ENCODE results near the gene MTG2.
"Not testable (repeated sequence)": the region's sequence is repeated elsewhere in the genome, so short reads cannot be mapped to it uniquely, and the experiment has no call there.

Gene MTG2

DNA sequence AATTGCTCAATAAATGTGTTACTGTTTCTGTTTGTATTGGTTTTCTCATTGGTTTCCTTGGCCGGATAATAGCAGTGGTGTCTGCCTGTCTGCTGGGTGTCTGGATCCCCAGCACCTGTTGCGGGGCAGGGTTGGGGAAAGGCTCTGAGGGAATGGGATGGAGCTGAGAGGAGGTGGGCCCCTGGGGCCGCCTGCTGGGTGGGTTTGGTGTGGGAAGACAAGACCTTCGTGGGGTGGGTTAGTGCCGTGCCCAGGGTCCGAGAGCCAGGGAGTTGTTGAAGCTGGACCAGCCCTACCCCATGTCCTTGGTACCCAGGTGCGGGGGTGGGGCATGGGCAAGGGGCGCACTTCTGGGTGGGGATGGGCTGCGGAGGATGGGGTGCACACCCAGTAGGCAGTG is 35.3 kb upstream of the MTG2 start:
- Histone ChIP-seq H3K79me2 (ENCODE audit: control insufficient read depth, low read length) (peaks cover 89% of the 10 kb centered on the region), H3K9me3 (ENCODE audit: control insufficient read depth, insufficient read depth, low read length) (no peaks in the 10 kb centered on the region), H3K4me2 (ENCODE audit: low read length) (no peak overlapping the region), H3K4me3 (ENCODE audit: low read length) (no peak overlapping the region), H3K4me1 (ENCODE audit: control insufficient read depth, low read length) (peaks cover 10% of the 10 kb centered on the region), H3K27ac (ENCODE audit: low read depth, low read length) (no peak overlapping the region), H3F3A (ENCODE audit: control insufficient read depth, insufficient read depth) (no peaks in the 10 kb centered on the region), H3K27me3 (ENCODE audit: control insufficient read depth, low read length) (no peaks in the 10 kb centered on the region), H4K20me1 (ENCODE audit: control insufficient read depth, insufficient read depth, low read depth, low read length) (peaks cover 13% of the 10 kb centered on the region), H3K9me2 (replicated peaks; ENCODE audit: control insufficient read depth, low read length) (no peaks in the 10 kb centered on the region), H3K36me3 (ENCODE audit: control insufficient read depth, low read length) (peaks cover 9% of the 10 kb centered on the region)
- TF ChIP-seq, protein P1, sequence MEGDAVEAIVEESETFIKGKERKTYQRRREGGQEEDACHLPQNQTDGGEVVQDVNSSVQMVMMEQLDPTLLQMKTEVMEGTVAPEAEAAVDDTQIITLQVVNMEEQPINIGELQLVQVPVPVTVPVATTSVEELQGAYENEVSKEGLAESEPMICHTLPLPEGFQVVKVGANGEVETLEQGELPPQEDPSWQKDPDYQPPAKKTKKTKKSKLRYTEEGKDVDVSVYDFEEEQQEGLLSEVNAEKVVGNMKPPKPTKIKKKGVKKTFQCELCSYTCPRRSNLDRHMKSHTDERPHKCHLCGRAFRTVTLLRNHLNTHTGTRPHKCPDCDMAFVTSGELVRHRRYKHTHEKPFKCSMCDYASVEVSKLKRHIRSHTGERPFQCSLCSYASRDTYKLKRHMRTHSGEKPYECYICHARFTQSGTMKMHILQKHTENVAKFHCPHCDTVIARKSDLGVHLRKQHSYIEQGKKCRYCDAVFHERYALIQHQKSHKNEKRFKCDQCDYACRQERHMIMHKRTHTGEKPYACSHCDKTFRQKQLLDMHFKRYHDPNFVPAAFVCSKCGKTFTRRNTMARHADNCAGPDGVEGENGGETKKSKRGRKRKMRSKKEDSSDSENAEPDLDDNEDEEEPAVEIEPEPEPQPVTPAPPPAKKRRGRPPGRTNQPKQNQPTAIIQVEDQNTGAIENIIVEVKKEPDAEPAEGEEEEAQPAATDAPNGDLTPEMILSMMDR (IDR thresholded peaks at IDR 0.05; ENCODE audit: low read depth, low read length, poor library complexity, severe bottlenecking), result no peak
- TF ChIP-seq EZH2phosphoT487 (IDR thresholded peaks at IDR 0.05; ENCODE audit: borderline replicate concordance, low read length), result no peak

DNA sequence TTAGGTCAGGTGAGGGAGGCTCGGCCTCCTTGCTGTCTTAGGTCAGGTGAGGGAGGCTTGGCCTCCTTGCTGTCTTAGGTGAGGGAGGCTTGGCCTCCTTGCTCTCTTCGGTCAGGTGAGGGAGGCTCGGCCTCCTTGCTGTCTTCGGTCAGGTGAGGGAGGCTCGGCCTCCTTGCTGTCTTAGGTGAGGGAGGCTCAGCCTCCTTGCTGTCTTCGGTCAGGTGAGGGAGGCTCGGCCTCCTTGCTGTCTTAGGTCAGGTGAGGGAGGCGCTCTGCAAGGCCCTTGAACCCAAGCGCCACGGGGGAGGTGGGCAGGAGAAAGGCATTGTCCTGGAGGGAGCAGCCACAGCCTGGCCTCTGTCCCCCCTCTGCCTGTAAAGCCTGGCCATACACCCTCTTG is 34.4 kb upstream of the MTG2 start:
- not testable (repeated sequence) for H3K4me2 ChIP-seq (ENCODE audit: low read length); H3K9me3 ChIP-seq (ENCODE audit: control insufficient read depth, insufficient read depth, low read length); H3F3A ChIP-seq (ENCODE audit: control insufficient read depth, insufficient read depth); H3K27me3 ChIP-seq (ENCODE audit: control insufficient read depth, low read length); H3K9me2 ChIP-seq (replicated peaks; ENCODE audit: control insufficient read depth, low read length); H3K4me3 ChIP-seq (ENCODE audit: low read length); H3K27ac ChIP-seq (ENCODE audit: low read depth, low read length)
- Histone ChIP-seq H3K79me2 (ENCODE audit: control insufficient read depth, low read length) (peaks cover 90% of the 10 kb centered on the region), H3K4me1 (ENCODE audit: control insufficient read depth, low read length) (peaks cover 10% of the 10 kb centered on the region), H3K36me3 (ENCODE audit: control insufficient read depth, low read length) (peaks cover 12% of the 10 kb centered on the region; the same call in 1 of the 2 replicates), H4K20me1 (ENCODE audit: control insufficient read depth, insufficient read depth, low read depth, low read length) (peaks cover 13% of the 10 kb centered on the region)

DNA sequence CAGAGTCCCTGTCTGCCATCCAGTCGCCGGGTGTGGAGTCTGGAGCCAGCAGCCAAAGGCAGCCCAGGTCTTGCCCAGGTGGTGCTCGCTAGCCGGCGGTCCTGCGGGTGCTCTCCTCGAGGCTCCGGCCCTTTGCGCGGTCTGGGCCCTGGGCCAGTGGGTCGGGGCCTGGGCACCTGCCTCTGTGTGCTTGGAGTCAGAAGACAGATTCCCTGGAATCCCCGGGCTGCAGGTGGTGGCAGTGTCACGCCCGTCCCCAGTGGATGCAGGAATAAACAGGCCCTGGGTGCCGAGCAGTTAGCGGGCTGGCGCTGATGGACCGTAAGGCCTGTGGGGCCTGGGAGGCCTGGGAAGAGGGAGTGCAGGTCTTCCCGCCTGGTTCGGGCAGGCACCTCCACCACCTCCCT is 33.9 kb upstream of the MTG2 start:
- H3K79me2 ChIP-seq (ENCODE audit: control insufficient read depth, low read length), result peaks cover 95% of the 10 kb centered on the region
- H3K4me2 ChIP-seq (ENCODE audit: low read length), result no peak overlapping the region
- peaks cover 12% of the 10 kb centered on the region; the same call in 1 of the 2 replicates for H3K36me3 ChIP-seq (ENCODE audit: control insufficient read depth, low read length)
- peaks cover 10% of the 10 kb centered on the region for H3K4me1 ChIP-seq (ENCODE audit: control insufficient read depth, low read length)
- no peak overlapping the region for H3K4me3 ChIP-seq (ENCODE audit: low read length)
- H3K9me3 ChIP-seq (ENCODE audit: control insufficient read depth, insufficient read depth, low read length), result no peaks in the 10 kb centered on the region
- H3K27ac ChIP-seq (ENCODE audit: low read depth, low read length), result no peak overlapping the region
- no peaks in the 10 kb centered on the region for H3K9me2 ChIP-seq (replicated peaks; ENCODE audit: control insufficient read depth, low read length)
- H4K20me1 ChIP-seq (ENCODE audit: control insufficient read depth, insufficient read depth, low read depth, low read length), result peaks cover 13% of the 10 kb centered on the region
- TF ChIP-seq, protein P1 (IDR thresholded peaks at IDR 0.05; ENCODE audit: low read depth, low read length, poor library complexity, severe bottlenecking), result no peak
- no peak for TF ChIP-seq EZH2phosphoT487 (IDR thresholded peaks at IDR 0.05; ENCODE audit: borderline replicate concordance, low read length)
- no peaks in the 10 kb centered on the region for H3F3A ChIP-seq (ENCODE audit: control insufficient read depth, insufficient read depth)
- no peaks in the 10 kb centered on the region for H3K27me3 ChIP-seq (ENCODE audit: control insufficient read depth, low read length)

DNA sequence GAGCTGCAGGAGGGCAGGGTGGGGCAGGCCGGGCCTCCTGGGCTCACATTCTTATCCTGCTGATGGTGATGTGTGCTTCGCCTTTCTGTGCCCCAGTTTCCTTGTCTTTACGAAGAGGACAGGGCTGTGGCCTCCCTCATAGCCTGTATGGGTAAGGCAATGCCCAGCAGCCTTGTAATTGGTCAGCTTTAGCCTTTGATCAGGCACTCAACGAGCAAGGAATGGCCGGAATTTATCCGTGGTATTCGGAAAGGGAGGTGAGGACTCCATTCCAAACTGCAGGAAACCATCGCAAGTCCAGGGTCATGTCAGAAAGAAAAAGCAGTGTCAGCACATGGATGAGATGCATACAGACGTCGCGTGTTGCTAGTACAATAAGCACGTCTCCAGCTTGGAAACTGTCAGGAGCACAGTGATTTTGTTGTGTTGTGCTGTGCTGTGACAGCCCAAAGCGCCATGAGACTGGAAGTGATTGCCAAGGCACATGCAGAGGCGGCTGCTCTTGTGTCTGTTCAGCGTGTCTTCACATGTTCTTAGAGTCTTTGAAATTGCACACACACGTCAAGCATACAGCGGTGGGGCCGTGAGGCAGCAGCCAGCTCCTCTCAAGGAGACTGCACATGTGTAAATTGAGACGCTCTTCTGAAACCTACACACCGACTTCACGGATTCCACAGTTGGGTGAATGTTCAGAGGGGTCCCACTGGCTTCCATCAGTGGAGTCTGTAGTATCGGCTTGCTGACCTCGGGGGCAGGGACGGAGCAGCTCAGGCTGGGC is 33.1 kb upstream of the MTG2 start:
- H3K9me3 ChIP-seq (ENCODE audit: control insufficient read depth, insufficient read depth, low read length), result no peaks in the 10 kb centered on the region
- no peaks in the 10 kb centered on the region for H3K27me3 ChIP-seq (ENCODE audit: control insufficient read depth, low read length)
- H3K4me1 ChIP-seq (ENCODE audit: control insufficient read depth, low read length), result peaks cover 6% of the 10 kb centered on the region
- no peaks in the 10 kb centered on the region for H3F3A ChIP-seq (ENCODE audit: control insufficient read depth, insufficient read depth)
- H4K20me1 ChIP-seq (ENCODE audit: control insufficient read depth, insufficient read depth, low read depth, low read length), result peaks cover 11% of the 10 kb centered on the region
- H3K79me2 ChIP-seq (ENCODE audit: control insufficient read depth, low read length), result peaks cover 96% of the 10 kb centered on the region
- H3K36me3 ChIP-seq (ENCODE audit: control insufficient read depth, low read length), result peaks cover 15% of the 10 kb centered on the region; the same call in 1 of the 2 replicates
- H3K4me3 ChIP-seq (ENCODE audit: low read length), result no peak overlapping the region
- H3K27ac ChIP-seq (ENCODE audit: low read depth, low read length), result no peak overlapping the region
- no peak overlapping the region for H3K4me2 ChIP-seq (ENCODE audit: low read length)
- H3K9me2 ChIP-seq (replicated peaks; ENCODE audit: control insufficient read depth, low read length), result no peaks in the 10 kb centered on the region
- TF ChIP-seq EZH2phosphoT487 (IDR thresholded peaks at IDR 0.05; ENCODE audit: borderline replicate concordance, low read length), result no peak
- TF ChIP-seq, protein P1 (IDR thresholded peaks at IDR 0.05; ENCODE audit: low read depth, low read length, poor library complexity, severe bottlenecking), result no peak
